Endothelial cell (in vitro differentiated cells): ENCODE results near the gene MLLT3. TPM values are rescaled to one million over a fixed set of nuclear protein-coding genes. Genes with fewer than 3 reads are reported as not detected.
A peak's percentile ranks its signal among the peaks of the same experiment; 100 is the strongest.

Source experiments
- DNase-seq: peaks from one replicate; pipeline ENCODE4 v3.0.0; 2021; ENCODE audit warnings: low spot score
- H3K27ac Mint-ChIP-seq: one replicate; pipeline ENCODE4 v1.8.0; 2021; ENCODE audit warnings: mixed read lengths, inconsistent platforms; ENCODE audit not compliant: unreplicated experiment
- H3K27me3 Mint-ChIP-seq: one replicate; pipeline ENCODE4 v1.8.0; 2021; ENCODE audit warnings: mild to moderate bottlenecking, moderate library complexity, mixed read lengths, inconsistent platforms; ENCODE audit not compliant: unreplicated experiment
- H3K36me3 Mint-ChIP-seq: one replicate; pipeline ENCODE4 v1.8.0; 2021; ENCODE audit warnings: mild to moderate bottlenecking, low read depth, mixed read lengths, inconsistent platforms; ENCODE audit not compliant: unreplicated experiment
- H3K4me1 Mint-ChIP-seq: one replicate; pipeline ENCODE4 v1.8.0; 2021; ENCODE audit warnings: mild to moderate bottlenecking, mixed read lengths, inconsistent platforms; ENCODE audit not compliant: unreplicated experiment
- H3K4me3 Mint-ChIP-seq: one replicate; pipeline ENCODE4 v1.8.0; 2021; ENCODE audit warnings: mild to moderate bottlenecking, mixed read lengths, inconsistent platforms; ENCODE audit not compliant: unreplicated experiment
- H3K9me3 Mint-ChIP-seq: one replicate; pipeline ENCODE4 v1.8.0; 2021; ENCODE audit warnings: mixed read lengths, inconsistent platforms; ENCODE audit not compliant: unreplicated experiment
- CTCF ChIP-seq: fragments of 200-600 bp; sonication (generic); IDR thresholded peaks from one replicate; pipeline ENCODE4 v1.5.0; 2021; ENCODE audit warnings: antibody characterized with exemption; ENCODE audit not compliant: unreplicated experiment
- long read RNA-seq: library from polyadenylated mRNA; unstranded; transcript quantifications from one replicate; pipeline ENCODE4 v2.0.0, GENCODE V29; 2020; ENCODE audit not compliant: unreplicated experiment
- total RNA-seq: library from RNA; stranded (reverse); fragmentation: NEBNext Ultra II Directional; extraction: Animal tissue kit (Norgen Biotek cat#: 25700); gene quantifications from one replicate; pipeline ENCODE4 v1.2.1, GENCODE V29; 2021; ENCODE audit not compliant: unreplicated experiment

MLLT3 gene
- 25.2 TPM for total RNA-seq
- long read RNA-seq, full-length matches to known transcripts: 3 of 6 reads
- long read RNA-seq, partial matches to known transcripts: 2 of 6 reads
- long read RNA-seq, other reads (novel, unspliced or antisense): 1 of 6 reads

GRCh38 chr9:20622330-20623020 lies at the start of gene MLLT3:
TSS of gene MLLT3 (minus strand) at chr9:20622499.
- H3K4me3 Mint-ChIP-seq: peak within 1 kb of the TSS; percentile 99
- peaks cover 5% of the 10 kb centered on the region for H3K36me3 Mint-ChIP-seq
- peak within 1 kb of the TSS; percentile 77 for H3K27ac Mint-ChIP-seq
- peaks cover 26% of the 10 kb centered on the region for H3K4me1 Mint-ChIP-seq
- H3K9me3 Mint-ChIP-seq: no peaks in the 10 kb centered on the region
- DNase-seq: peak; percentile 97
- no peak for TF ChIP-seq CTCF
- peaks cover 17% of the 10 kb centered on the region for H3K27me3 Mint-ChIP-seq

GRCh38 chr9:20671635-20672034 lies 49.3 kb upstream of the MLLT3 start:
- H3K27me3 Mint-ChIP-seq: no peaks in the 10 kb centered on the region
- H3K9me3 Mint-ChIP-seq: no peaks in the 10 kb centered on the region
- H3K4me3 Mint-ChIP-seq: no peak overlapping the region
- DNase-seq: no peak
- TF ChIP-seq CTCF: no peak
- peaks cover 4% of the 10 kb centered on the region for H3K36me3 Mint-ChIP-seq
- no peak overlapping the region for H3K27ac Mint-ChIP-seq
- peaks cover 4% of the 10 kb centered on the region for H3K4me1 Mint-ChIP-seq

- TF ChIP-seq CTCF: no peak
- no peak for DNase-seq
- Mint-ChIP-seq H3K4me3 (no peak overlapping the region), H3K27ac (no peak overlapping the region), H3K27me3 (no peaks in the 10 kb centered on the region), H3K4me1 (peaks cover 4% of the 10 kb centered on the region), H3K36me3 (peaks cover 4% of the 10 kb centered on the region), H3K9me3 (no peaks in the 10 kb centered on the region)
These were observed 48.1 kb upstream of the MLLT3 start for GRCh38 chr9:20670395-20670794.

- Mint-ChIP-seq H3K9me3 (no peaks in the 10 kb centered on the region), H3K27me3 (peaks cover 2% of the 10 kb centered on the region), H3K27ac (no peak overlapping the region), H3K36me3 (peaks cover 4% of the 10 kb centered on the region), H3K4me1 (peaks cover 13% of the 10 kb centered on the region), H3K4me3 (no peak overlapping the region)
- DNase-seq: no peak
- TF ChIP-seq CTCF: no peak
These were observed 42.2 kb upstream of the MLLT3 start for GRCh38 chr9:20664501-20664900.

- Mint-ChIP-seq H3K9me3 (no peaks in the 10 kb centered on the region), H3K27ac (no peak overlapping the region), H3K4me3 (no peak overlapping the region), H3K27me3 (peaks cover 2% of the 10 kb centered on the region), H3K36me3 (no peaks in the 10 kb centered on the region), H3K4me1 (peaks cover 8% of the 10 kb centered on the region)
- TF ChIP-seq CTCF: no peak
- no peak for DNase-seq
These were observed 40.8 kb upstream of the MLLT3 start for GRCh38 chr9:20663133-20663532.
